Bronchial epithelial cell (primary cell): Measurements from ENCODE around the gene ADCY7. TPM values are rescaled to one million over a fixed set of nuclear protein-coding genes. Genes with fewer than 3 reads are reported as not detected.

Experiments
- DNase-seq: peaks from one replicate; pipeline ENCODE4 v3.0.0-alpha.2; 2010; ENCODE audit warnings: low read depth
- FAIRE-seq: peaks from 2 replicates; lab custom pipeline; 2011; peaks lifted over from hg19 to GRCh38; lab: Jason Lieb, UNC
- H3K27me3 ChIP-seq: 2 replicates; pipeline ENCODE4 v1.5.1; 2011; ENCODE audit warnings: low read length; ENCODE audit not compliant: control insufficient read depth, insufficient read depth
- H3K36me3 ChIP-seq: 2 replicates; pipeline ENCODE4 v1.5.1; 2011; ENCODE audit warnings: low read length; ENCODE audit not compliant: control insufficient read depth, insufficient read depth
- H3K4me3 ChIP-seq: 2 replicates; pipeline ENCODE4 v1.5.1; 2011; ENCODE audit warnings: mild to moderate bottlenecking, low read depth, low read length, control low read depth
- total RNA-seq: library from RNA; depleted of rRNA; stranded (reverse); fragments of >200 nt; gene quantifications from 2 replicates; pipeline ENCODE4 v1.2.1, GENCODE V29; 2014
- TF ChIP-seq, protein P1 (sequence below): IDR thresholded peaks from 2 replicates; pipeline ENCODE4 v1.5.1; 2011; ENCODE audit warnings: mild to moderate bottlenecking, moderate library complexity, low read length, control low read depth, inconsistent platforms; ENCODE audit not compliant: insufficient read depth, severe bottlenecking

Gene ADCY7
- total RNA-seq, 1 donor from 2014 or later: 29.2 TPM

DNA sequence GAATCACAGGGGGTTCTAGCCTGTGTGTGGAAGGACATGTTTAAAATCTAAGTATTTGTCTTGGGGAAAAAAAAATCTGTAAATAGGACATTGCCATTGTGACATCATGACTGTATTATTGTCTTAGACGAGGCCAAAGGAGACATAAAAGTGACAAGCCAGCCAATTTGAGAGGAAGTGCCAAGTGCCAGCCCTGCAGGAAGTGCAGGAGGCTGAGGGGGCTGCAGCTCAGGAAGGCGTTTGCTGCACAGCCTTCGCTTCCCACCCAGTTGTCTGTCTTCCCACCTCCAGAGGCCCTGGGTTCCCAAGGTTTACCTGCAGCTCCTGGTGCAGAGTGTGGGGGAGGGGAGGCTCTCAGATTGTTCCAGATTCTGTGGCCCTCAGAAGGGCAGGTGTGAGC, 1.3 kb downstream of the ADCY7 start:
- Histone ChIP-seq H3K4me3 (no peak overlapping the region), H3K36me3 (peaks cover 4% of the 10 kb centered on the region), H3K27me3 (no peaks in the 10 kb centered on the region)
- FAIRE-seq (no peak), DNase-seq (no peak)
- TF ChIP-seq, protein P1, sequence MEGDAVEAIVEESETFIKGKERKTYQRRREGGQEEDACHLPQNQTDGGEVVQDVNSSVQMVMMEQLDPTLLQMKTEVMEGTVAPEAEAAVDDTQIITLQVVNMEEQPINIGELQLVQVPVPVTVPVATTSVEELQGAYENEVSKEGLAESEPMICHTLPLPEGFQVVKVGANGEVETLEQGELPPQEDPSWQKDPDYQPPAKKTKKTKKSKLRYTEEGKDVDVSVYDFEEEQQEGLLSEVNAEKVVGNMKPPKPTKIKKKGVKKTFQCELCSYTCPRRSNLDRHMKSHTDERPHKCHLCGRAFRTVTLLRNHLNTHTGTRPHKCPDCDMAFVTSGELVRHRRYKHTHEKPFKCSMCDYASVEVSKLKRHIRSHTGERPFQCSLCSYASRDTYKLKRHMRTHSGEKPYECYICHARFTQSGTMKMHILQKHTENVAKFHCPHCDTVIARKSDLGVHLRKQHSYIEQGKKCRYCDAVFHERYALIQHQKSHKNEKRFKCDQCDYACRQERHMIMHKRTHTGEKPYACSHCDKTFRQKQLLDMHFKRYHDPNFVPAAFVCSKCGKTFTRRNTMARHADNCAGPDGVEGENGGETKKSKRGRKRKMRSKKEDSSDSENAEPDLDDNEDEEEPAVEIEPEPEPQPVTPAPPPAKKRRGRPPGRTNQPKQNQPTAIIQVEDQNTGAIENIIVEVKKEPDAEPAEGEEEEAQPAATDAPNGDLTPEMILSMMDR: no peak

DNA sequence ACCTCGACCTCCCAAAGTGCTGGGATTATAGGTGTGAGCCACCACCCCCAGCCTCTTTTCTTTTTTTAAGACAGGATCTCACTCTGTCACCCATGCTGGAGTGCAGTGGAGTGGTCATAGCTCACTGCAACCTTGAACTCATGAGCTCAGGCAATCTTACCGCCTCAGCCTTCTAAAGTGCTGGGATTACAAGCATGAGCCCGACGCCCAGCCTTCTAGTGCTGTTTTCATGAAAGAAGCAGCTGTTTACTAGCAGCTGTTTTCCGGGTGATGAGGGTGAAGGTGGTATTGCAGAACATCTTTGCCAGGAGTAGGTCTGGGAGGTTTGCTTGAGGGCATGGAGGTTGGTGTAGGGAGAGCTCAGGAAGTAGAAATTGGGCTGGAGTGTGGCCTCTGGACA, 2.0 kb downstream of the ADCY7 start:
- H3K27me3 ChIP-seq: no peaks in the 10 kb centered on the region
- TF ChIP-seq, protein P1: no peak
- H3K36me3 ChIP-seq: peaks cover 4% of the 10 kb centered on the region
- no peak overlapping the region for H3K4me3 ChIP-seq
- FAIRE-seq: no peak
- DNase-seq: no peak

DNA sequence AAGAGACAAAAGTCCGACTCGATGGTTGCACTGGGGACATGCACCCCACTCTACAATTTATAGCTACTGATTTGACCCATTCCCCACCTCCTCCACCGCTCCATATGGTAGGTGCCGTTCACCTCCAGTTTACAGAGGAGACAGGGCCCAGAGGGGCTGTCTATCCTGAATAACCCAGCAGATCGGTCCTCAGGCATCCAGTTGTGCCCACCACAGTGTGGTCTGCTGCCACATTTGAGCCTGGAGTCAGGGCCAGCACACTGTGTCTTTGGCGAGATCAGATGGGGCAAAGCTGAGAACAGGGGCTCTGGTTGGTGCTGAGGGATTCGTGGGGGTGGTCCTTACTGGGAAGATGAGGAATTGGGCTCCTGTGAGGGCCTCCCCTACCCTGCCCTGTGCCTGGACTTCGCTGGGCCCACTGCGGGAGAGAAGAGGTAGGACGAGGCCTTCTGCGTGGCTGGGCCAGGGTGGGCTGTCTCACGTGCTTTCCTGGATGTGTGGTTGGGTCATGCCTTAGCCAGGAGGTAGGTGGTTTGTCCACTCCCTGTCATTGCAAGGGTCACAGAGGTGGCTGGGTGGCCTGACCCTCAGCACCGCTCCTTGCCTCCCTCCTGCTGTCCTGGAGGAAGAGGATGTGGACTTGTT, 2.8 kb downstream of the ADCY7 start:
- peaks cover 4% of the 10 kb centered on the region for H3K36me3 ChIP-seq
- FAIRE-seq (no peak), DNase-seq (no peak)
- TF ChIP-seq, protein P1: no peak
- H3K4me3 ChIP-seq: no peak overlapping the region
- H3K27me3 ChIP-seq: no peaks in the 10 kb centered on the region

DNA sequence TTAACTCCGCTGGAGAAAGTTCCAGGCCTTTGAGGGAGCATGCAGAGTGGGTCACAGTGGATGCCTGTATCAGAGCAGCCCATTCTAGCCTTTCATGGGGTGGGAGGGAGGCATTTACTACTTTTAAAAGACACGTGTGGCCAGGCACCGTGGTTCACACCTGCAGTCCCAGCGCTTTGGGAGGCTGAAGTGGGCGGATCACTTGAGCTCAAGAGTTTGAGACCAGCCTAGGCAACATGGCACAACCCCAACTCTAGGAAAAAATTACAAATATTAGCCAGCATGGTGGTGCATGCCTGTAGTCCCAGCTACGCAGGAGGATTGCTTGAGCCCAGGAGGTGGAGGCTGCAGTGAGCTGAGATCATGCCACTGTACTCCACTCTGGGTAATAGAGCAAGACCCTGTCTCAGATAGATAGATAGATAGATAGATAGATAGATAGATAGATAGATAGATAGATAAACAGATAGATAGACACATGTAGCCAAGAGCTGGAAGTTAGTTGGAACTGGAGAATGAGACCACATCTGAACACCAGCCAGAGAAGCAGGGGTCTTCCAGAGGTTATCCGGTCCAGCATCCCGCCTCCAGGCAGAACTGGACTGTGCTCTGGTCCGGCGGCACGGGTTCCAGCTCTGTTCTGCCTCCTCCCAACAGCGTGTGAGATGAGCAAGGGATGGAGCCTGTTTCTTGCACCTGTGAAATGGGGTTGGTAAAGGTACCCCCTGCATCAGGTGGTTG, 3.6 kb downstream of the ADCY7 start:
- FAIRE-seq: no peak
- TF ChIP-seq, protein P1: no peak
- H3K4me3 ChIP-seq: no peak overlapping the region
- no peak for DNase-seq
- H3K36me3 ChIP-seq: peaks cover 4% of the 10 kb centered on the region
- no peaks in the 10 kb centered on the region for H3K27me3 ChIP-seq

DNA sequence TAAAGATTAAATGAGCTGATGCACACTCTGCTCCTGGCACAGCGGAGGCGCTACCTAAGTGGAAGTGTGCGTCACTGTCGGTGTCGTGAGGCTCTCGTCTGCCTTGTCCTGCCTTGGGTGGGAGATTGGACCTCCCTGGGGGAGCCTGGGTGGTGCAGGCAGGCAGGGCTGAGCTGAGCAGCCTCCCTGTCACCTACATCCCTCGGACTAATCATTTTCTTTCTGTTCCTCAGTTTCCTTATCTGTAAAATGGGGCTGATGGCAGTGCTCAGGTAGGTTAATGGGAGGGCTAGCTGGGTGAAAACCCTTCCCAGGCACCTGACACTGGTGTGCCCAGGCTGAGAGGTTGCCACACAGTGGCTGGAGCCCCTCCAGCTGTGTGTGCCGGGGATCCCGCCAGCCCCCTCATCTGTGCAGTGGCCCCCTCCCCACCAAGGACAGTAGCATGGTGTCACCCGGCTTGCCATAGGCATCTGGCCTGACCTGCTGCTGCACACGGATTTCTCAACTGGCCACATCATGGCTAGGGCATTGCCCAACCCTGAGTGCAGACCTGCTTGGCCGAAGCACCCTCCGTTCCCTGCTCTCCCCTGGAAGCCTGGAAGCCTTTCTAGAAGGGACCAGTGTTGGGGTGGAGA, 4.3 kb downstream of the ADCY7 start:
- Histone ChIP-seq H3K27me3 (no peaks in the 10 kb centered on the region), H3K36me3 (peaks cover 4% of the 10 kb centered on the region), H3K4me3 (no peak overlapping the region)
- DNase-seq: no peak
- TF ChIP-seq, protein P1: no peak
- no peak for FAIRE-seq
